Fibroblast of peridontal ligament (primary cell): ENCODE measurements around the gene GNAS.
A peak's percentile ranks its signal among the peaks of the same experiment; 100 is the strongest.
"Not testable (repeated sequence)": the region's sequence is repeated elsewhere in the genome, so short reads cannot be mapped to it uniquely, and the experiment has no call there.

Experiments used
- DNase-seq: peaks from one replicate; pipeline ENCODE4 v3.0.0-alpha.2; 2010; ENCODE audit errors: extremely low read depth

GNAS gene

DNA sequence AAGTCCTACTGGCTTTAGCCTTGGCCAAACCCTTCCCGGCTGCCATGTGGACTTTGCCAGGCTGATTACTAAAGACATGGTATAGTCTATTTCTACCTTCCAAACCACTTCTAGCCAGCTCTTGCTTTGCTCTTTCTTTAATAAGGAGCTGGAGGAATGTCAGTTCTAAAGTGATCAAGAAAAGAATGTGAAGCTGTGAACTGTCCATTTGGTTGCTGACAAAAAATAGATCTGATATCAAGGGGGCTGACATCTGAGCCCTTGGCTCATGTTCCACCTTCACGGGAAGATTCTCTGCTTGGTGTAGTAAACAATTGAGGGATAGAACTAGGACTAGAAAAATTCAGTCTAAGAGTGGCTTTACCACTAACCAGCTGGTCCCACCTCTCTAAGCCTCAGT, 24.4 kb upstream of the GNAS start:
- DNase-seq = no peak

DNA sequence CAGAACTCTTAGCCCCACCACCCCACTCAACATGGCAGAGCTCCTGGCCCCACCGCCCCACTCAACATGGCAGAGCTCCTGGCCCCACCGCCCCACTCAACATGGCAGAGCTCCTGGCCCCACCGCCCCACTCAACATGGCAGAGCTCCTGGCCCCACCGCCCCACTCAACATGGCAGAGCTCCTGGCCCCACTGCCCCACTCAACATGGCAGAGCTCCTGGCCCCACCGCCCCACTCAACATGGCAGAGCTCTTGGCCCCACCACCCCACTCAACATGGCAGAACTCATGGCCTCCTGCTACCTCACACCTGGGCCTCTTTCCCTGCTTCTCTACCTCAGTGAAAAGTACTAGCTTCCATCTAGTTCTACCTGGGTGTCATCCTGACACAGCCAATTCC, 23.7 kb upstream of the GNAS start:
- DNase-seq = not testable (repeated sequence)

DNA sequence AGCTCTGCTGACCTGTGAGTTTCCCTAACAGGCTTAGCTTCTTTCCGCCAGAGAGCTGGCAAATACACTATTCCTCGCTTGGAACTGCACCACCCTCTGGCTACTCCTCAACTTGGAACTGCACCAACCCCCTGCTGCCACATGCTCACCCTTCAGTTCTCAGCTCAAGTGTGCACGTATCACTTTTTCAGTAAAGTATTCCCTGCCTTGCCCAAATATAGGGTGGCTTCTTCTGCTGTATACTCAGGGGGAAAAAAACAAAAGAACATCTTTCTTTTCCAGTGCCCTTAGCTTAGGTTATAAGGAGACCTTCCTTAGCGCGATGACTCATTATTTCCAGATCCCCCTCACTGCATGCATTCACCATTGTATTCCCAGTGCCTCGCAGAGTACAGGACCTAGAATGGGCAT, 23.0 kb upstream of the GNAS start:
- no peak for DNase-seq

DNA sequence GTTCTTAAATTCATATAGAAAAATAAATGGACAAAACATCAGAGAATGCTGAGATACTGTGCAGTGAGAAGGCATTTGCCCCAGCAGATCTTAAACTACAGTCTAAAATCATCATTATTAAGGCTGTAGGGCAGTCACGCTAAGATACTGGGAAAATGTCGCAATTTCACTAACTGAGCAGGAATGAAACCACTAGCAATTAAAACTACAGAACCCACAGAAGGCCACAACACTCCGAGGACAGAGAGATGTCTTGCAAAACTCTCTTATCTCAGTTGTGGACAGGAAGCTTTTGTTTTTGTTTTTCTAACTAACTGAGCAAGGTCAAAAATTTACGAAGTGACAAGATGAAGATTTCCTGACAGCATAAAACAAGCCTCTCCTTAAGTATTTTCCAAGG, 20.1 kb upstream of the GNAS start:
- DNase-seq = no peak

DNA sequence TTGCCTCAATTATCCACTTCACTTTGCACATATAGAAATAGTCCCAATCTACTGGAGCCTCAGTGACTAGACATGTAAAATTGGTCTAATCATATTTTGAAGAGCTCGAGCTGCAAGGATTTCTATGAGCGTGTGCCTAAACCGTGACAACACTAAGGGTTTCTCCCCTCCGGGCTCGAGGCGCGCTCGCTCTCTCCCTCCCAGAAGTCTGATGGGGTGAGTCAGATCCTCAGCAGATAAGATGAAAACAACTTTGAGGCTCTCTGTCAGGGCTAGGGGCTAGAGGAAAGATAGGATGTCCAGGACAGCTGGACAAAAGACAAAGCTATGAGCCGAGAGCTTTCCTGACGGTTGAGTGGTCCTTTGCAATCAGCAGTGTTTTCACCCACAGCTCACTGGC, 18.6 kb upstream of the GNAS start:
- DNase-seq = no peak

DNA sequence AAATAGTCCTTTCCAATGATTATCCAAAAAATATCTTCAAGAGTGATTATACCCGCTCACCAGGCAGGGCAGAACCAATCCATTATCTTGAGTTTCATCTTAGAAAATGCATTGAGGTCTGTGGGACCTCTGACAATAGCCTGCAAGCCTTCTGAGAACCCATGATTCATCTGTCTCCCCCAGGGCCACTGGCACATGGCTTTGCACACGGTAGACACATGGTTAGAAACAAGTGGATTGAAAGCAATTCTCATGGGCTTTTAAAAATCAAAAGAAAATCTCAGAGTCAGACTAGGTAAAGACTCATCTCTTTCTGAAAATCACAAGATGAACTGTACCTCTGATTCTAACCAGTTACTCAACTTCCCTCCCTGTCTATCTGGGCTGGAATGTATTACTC, 17.3 kb upstream of the GNAS start:
- no peak for DNase-seq

DNA sequence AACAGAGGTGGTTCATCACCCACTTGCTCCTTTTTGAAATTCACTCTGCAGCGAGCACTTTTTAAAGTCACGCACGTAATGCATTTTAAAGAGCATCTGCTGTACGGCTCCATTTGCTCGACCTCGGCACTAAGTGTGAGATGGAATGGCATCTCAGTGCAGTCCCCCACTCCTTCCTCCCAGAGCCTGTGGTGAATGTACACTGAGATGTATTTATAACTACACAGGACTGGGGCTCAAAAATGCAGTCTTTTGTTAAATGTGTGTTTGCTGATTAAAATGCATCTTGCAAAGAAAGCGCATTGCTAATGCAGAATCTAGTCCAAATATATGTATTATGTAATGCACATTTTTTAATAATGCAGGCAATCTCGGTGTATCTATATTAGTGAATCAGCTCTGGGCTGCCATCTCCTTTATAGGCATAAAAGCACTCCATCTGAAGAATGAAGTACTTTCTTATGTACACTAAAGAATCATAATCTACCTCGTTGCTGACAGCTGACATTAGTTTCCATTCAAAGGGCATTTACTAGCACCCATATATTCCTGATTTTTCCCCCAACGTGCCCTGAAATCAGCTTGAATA, 15.8 kb upstream of the GNAS start:
- no peak for DNase-seq

DNA sequence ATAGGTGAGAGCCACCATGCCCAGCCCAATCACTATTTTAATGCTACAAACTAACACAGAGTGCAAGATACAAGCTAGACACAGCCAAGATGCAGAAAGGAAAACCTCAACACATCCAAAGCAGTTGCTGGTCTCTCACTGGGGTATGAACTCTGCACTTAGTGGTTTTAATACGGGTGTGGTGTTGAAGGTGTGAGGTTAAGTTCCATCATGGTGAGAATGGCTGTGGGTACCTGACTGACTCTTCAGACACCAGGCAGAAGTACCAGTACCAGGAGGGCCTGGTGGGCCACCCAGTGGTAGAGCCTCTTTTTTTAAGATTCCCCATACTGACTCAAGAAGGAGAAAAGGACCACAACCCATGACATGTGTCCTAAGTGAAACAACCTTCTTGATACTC, 14.8 kb upstream of the GNAS start:
- no peak for DNase-seq

DNA sequence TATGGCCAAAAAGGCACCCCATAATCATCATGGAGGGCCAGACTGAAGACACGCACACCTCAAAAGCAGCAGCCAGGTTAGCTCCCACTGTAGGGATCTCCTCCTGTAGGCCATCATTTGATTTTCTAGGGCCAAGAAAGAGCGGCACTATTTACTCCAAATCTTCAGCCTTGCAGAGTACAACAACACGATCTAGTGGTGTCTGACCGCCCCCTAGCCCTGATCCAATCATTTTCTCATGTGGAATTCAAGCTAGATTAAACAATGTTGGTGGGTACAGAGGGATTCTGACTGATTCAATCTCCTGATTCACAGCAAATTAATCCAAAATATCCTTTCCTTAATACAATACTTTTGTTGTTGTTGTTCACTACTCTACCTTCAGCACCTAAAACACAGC, 14.3 kb upstream of the GNAS start:
- no peak for DNase-seq

DNA sequence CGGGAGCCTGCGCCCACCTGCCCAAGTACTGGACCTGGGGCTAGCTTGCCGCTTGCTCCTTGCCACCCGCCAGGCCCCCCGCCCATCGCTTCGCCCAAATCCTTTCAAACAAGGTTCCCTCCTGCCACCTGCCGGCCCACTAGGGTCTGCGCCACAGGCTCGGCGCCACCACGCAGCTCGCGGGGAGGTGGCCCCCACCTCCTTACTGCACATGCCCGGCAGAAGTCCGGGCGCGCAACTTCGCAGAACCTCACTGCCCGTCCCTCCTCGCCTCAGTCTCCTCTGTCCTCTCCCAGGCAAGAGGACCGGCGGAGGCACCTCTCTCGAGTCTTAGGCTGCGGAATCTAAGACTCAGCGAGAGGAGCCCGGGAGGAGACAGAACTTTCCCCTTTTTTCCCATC, 13.0 kb upstream of the GNAS start:
- no peak for DNase-seq

DNA sequence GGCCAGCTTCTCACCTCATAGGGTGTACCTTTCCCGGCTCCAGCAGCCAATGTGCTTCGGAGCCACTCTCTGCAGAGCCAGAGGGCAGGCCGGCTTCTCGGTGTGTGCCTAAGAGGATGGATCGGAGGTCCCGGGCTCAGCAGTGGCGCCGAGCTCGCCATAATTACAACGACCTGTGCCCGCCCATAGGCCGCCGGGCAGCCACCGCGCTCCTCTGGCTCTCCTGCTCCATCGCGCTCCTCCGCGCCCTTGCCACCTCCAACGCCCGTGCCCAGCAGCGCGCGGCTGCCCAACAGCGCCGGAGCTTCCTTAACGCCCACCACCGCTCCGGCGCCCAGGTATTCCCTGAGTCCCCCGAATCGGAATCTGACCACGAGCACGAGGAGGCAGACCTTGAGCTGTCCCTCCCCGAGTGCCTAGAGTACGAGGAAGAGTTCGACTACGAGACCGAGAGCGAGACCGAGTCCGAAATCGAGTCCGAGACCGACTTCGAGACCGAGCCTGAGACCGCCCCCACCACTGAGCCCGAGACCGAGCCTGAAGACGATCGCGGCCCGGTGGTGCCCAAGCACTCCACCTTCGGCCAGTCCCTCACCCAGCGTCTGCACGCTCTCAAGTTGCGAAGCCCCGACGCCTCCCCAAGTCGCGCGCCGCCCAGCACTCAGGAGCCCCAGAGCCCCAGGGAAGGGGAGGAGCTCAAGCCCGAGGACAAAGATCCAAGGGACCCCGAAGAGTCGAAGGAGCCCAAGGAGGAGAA, 12.3 kb upstream of the GNAS start:
- DNase-seq = no peak

DNA sequence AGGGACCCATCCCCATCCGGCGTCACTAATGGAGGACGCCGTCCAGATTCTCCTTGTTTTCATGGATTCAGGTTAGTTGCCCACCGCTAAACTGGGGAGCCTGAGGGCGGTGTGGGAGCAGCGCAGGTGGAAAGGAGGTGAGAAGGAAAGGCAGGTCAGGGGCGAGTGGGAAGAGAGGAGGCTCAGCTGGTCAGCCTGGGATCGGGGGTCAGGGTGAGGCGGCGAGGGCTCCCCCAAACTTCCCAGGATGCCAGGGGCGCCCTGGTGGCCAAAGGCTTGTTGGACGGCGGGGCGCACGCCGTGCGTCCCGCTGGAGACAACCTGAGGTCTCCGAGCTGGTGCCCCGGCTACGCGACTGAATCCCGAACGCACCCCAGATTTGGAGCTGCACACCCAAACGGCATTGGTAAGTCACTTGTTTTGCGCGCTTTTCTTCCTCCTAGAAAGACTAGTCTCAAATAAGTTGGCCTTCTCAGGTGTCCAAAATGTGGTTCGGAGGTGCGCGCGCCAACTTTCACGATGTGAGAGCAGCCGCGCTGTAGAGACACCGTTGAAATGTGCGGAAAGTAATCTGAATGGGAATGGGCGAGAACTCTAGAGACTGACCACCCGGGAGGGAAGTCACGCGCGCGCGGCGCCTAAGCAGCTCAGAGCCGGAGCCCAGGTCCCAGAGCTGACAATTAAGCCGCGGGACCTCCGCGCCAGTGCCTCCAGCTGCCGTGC, 11.5 kb upstream of the GNAS start:
- no peak for DNase-seq

DNA sequence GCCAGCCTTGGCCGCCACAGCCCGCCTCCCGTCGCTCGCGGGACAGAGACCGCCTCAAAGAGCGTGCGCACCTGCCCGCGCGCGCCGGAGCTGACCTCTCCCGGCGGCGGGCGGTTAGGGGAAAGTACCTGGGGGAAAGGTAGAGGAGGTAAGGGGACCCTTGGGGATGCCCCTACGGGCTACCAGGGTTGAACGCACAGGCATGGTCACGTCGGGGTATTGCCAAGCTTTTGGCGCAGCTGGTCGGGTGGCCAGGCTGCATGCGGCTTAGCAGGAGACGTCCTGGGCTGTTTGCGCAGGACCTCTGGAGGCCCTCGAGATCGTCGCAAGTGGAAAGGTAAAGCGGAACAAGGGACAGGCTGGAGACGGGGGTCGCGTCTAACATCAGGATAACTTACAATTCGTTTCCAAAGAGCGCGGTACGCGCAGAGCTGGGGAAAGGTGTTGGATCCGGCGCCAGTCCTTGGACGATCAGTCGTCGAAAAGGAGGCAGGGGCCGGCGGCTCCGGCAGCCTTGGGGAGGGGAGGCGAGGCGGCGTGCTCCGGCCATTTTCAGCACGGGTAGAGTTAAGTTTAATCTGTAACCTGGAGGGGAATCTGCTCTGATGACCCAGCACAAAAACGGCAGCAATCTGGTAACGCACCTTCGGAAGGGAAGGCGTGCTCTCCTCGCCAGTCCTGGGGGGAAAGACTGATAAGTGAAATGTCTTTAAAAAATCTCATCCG, 10.8 kb upstream of the GNAS start:
- no peak for DNase-seq

DNA sequence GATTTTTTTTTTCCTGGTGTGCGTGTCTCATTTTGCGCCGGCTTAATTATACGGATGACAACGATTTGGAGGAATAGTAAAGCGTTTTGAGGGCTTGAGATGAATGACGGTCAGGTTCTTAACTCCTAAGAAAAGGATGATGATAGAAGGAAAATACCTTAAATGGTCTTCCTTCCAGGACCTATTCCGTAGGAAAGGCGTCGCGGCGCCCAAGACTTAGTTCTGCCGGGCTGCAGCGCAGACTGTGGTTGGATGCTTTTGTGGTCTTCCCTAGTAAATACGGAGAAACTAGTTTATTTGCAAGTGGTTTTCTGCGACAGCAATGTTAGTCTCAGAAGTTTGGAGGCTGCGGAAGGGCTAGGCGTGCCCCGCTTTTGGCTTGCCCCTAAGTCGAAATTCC, 10.2 kb upstream of the GNAS start:
- DNase-seq = no peak

DNA sequence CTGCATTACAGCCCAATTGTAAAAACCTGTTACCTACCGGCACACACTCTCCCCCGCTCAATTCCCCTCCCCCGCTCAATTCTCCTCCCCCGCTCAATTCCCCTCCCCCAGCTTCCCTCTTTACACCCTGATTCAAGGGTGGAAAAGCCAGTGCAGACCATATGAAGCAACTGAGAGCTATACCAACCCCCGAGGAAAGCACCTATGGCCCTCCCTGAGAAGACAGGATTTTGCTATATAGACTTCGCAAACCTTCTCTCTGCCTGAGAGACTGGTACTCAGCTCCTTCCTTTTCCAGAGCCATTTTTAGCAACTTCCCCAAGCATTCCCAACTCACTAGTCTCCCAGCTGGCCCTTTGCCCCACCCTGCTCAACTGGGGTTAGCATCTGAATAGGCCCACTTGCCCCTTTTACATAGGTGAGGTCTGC, 9.4 kb upstream of the GNAS start:
- DNase-seq = no peak

DNA sequence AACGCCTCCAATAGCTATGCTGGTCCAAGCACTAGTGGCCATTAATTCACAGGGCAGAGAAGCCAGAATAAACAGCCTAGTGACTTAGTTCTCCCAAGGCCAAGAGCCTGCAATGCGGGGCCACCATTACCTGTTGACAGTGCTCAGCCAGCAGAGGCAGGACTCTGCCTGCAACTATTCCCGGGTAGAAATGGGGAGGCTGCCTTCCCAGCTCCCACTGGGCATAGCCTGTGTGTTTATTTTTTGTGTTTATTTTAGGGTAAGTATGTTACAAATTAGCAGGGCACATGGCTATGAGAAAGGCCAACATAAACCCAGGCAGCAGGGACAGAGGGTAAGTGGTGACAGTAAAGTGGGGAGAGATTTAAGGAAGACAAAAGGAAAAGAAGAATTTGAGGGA, 6.8 kb upstream of the GNAS start:
- DNase-seq = no peak

DNA sequence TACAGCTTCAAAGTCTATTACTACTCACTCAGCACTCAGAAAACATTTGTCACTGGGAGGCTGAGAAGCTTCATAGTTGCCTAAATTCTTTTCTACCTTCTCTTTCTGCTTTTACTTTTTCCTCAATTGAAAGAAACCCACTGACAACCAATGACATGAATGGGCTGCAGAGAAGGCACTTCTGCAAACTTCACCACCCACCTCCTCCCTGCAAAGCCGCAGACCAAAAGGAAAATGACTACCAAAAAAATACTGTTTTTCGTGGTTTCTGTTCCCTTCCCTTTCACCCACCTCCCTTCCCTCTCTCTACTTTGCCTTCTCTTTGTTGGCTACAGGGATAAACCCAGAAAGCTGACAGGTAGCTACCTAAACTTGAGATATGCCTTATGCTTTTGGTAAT, 5.1 kb upstream of the GNAS start:
- no peak for DNase-seq

DNA sequence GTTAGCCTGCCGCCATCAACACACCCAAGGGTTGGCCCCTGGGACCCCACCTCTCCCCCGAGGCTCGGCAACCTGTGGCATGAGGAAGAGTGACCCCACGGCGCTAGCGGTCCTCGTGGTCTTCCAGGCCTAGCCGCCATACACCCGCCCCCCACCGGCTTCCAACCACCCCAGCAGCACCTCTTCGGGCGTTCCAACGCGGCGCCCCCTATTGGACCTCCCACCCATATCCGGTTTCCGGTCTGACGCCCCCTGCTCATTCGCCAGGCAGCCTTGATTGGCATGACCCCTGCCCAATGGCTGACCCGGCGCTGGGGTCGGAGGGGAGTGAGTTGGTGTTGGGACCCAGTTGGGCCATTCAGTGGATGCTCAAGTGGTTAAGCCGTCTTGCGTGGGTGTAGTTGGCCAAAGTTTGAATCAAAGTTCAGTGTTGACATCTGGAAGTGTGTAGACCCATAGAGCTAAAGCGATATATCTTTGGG, 1.8 kb upstream of the GNAS start, which contains the start of gene GNAS-AS1:
Gene GNAS-AS1, minus strand, starts transcription at position 210 of the 482 bp plus-strand sequence.
- peak; percentile 85 for DNase-seq

DNA sequence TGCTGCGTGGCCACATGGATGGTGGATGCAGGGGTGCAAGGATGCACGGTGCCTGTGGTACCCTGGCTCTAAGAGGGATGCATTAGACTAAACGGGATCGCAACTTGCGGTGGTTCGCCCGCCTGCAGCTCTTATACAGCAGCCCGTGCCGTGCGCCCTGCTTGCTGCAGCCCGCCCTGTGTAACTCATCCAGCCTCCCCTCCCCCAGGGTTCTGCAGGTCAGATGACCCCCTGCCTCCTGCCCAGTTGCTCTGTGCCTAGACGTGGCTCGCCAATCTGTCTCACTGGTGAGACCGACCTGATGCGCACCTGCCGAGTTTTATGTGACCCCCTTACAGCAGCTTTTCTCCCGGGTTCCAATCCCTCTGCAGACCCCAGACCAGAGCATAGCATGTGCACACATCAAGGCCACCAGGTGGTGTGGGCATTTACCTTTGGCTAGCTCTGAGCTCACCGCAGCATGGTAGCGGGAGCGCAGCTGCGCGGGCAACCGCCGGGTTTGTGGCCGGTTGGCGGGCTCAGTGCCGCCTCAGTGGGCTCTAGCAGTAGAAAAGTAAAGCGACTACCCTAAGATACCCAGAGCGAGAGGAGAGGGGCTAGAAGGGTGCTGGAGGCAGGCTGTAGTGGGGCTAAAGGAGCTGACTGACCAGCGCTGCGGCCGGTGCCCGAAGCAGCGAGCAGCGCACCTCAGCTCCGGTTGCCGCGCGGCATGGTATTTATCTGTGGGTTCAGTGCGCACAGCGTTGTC, 1.1 kb upstream of the GNAS start:
- DNase-seq = no peak

DNA sequence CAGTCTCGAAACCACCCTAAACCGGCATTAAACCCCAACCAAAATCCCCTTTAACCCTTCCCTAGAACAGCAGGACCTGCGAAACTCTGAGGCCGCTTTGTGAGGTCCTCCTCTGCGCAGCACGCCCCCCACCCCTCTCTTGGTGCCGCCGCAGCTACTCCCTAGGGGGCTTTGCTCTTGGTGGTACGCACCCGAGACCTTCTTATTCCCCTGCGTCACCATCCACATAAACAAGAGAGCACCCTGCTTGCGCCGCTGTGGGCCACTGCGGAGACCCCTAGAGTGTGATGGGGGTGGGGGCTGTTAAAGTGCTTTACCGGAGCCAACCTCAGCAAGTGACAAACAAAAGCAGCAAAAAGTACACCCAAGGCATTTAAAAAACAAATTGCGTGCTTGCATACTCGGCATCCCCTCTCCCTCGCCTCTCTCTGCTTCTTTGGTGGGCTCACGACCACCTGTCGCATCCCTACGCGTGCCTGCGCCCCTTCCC, 502 bp upstream of the GNAS start:
- DNase-seq = no peak

DNA sequence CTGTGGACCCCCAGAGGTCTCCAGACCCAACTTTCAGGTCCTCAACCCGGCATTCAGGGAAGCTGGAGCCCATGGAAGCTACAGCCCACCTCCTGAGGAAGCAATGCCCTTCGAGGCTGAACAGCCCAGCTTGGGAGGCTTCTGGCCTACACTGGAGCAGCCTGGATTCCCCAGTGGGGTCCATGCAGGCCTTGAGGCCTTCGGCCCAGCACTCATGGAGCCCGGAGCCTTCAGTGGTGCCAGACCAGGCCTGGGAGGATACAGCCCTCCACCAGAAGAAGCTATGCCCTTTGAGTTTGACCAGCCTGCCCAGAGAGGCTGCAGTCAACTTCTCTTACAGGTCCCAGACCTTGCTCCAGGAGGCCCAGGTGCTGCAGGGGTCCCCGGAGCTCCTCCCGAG, 950 bp downstream of the GNAS start:
- DNase-seq = no peak
